GM12878 (cell line): Measurements from ENCODE around the gene CHCHD3. TPM values are rescaled to one million over a fixed set of nuclear protein-coding genes. Genes with fewer than 3 reads are reported as not detected.

Source experiments
- ATAC-seq: fragments of 200-7000 bp; cut with Tn5 transposase; 3 replicates; pipeline ENCODE4 v1.9.1; 2020; ENCODE audit warnings: mild to moderate bottlenecking, moderate library complexity
- BruUV-seq: library from RNA; stranded (reverse); fragments of 400-500 nt; replicated peaks from 2 replicates; lab custom pipeline; 2021; lab: Mats Ljungman, UMichigan
- CTCF ChIA-PET: fragments of 300-600 bp; sonication (Branson Sonifier 250); formaldehyde crosslinking; extraction: SDS; loops from one replicate; lab custom pipeline; 2021; ENCODE audit warnings: inconsistent platforms; lab: Yijun Ruan, JAX
- POLR2A ChIA-PET: fragments of 350-600 bp; formaldehyde crosslinking; extraction: SDS; loops from one replicate; lab custom pipeline; 2021; ENCODE audit warnings: inconsistent platforms; lab: Charles Lee
- RAD21 ChIA-PET: fragments of 300-600 bp; sonication (Branson Sonifier 250); formaldehyde crosslinking; loops from one replicate; lab custom pipeline; 2023; ENCODE audit warnings: antibody characterized with exemption; ENCODE audit not compliant: unreplicated experiment; lab: Charles Lee
- SMC1A ChIA-PET: fragments of 300-600 bp; sonication (Branson Sonifier 250); formaldehyde crosslinking; loops from one replicate; lab custom pipeline; 2023; ENCODE audit not compliant: unreplicated experiment, uncharacterized antibody; lab: Charles Lee
- DNase-seq: peaks from one replicate; pipeline ENCODE4 v3.0.0-alpha.2; 2011; ENCODE audit warnings: low read depth, low spot score
- FAIRE-seq: peaks from 3 replicates; lab custom pipeline; 2011; peaks lifted over from hg19 to GRCh38; lab: Jason Lieb, UNC
- H2AFZ ChIP-seq: 2 replicates; pipeline ENCODE4 v1.6.0; 2011; ENCODE audit warnings: low read depth, low read length, control low read depth; ENCODE audit not compliant: control insufficient read depth
- H3K27ac ChIP-seq: 2 replicates; pipeline ENCODE4 v1.5.1; 2011; ENCODE audit warnings: control low read depth; ENCODE audit not compliant: control insufficient read depth, insufficient read depth
- H3K27me3 ChIP-seq, 2 experiments: replicated peaks in 1 of 2; 2 replicates each; pipeline versions ENCODE4 v1.6.0 to v1.6.1; 2011; ENCODE audit warnings: low read length in 1 of 2; ENCODE audit not compliant: control insufficient read depth in 2 of 2, insufficient read depth in 2 of 2
- H3K36me3 ChIP-seq, 2 experiments: 2 replicates each; pipeline ENCODE4 v1.5.1; 2011; ENCODE audit warnings: low read length in 1 of 2; ENCODE audit not compliant: control insufficient read depth in 2 of 2, insufficient read depth in 2 of 2
- H3K4me1 ChIP-seq: 2 replicates; pipeline ENCODE4 v1.6.1; 2011; ENCODE audit warnings: mild to moderate bottlenecking, low read length, moderate library complexity, mixed read lengths; ENCODE audit not compliant: control insufficient read depth, insufficient read depth
- H3K4me2 ChIP-seq: 2 replicates; pipeline ENCODE4 v1.6.0; 2011; ENCODE audit warnings: control low read depth; ENCODE audit not compliant: control insufficient read depth, insufficient read depth
- H3K4me3 ChIP-seq: fragments of 200-600 bp; sonication (generic); 2 replicates; pipeline ENCODE4 v1.5.1; 2016
- H3K79me2 ChIP-seq: 2 replicates; pipeline ENCODE4 v1.6.0; 2011; ENCODE audit warnings: low read length; ENCODE audit not compliant: control insufficient read depth, insufficient read depth
- H3K9ac ChIP-seq: 2 replicates; pipeline ENCODE4 v1.8.0; 2011; ENCODE audit warnings: low read length, control low read depth, mixed read lengths; ENCODE audit not compliant: control insufficient read depth, insufficient read depth
- H3K9me3 ChIP-seq: replicated peaks from 3 replicates; pipeline ENCODE4 v1.5.1; 2011; ENCODE audit warnings: mild to moderate bottlenecking, low read length; ENCODE audit not compliant: control insufficient read depth, insufficient read depth
- H4K20me1 ChIP-seq: 2 replicates; pipeline ENCODE4 v1.6.0; 2011; ENCODE audit not compliant: control insufficient read depth, insufficient read depth
- ATF7 ChIP-seq: fragments of 450-650 bp; IDR thresholded peaks from 2 replicates; pipeline ENCODE4 v1.6.1; 2016; ENCODE audit warnings: low read depth, mild to moderate bottlenecking
- GABPA ChIP-seq: IDR thresholded peaks from 2 replicates; pipeline ENCODE4 v1.6.1; 2014; ENCODE audit warnings: antibody characterized with exemption, low read depth, mild to moderate bottlenecking, inconsistent platforms
- IKZF2 ChIP-seq, 2 experiments: fragments of 450-650 bp; IDR thresholded peaks; 2 replicates each; pipeline ENCODE4 v1.6.1; 2017; ENCODE audit warnings: mild to moderate bottlenecking in 2 of 2, moderate library complexity in 2 of 2
- LARP7 ChIP-seq: fragments of 450-650 bp; IDR thresholded peaks from 2 replicates; pipeline ENCODE4 v1.6.1; 2017; ENCODE audit warnings: mild to moderate bottlenecking
- MEF2B ChIP-seq: fragments of 450-650 bp; IDR thresholded peaks from 2 replicates; pipeline ENCODE4 v1.6.1; 2018; ENCODE audit warnings: mild to moderate bottlenecking, moderate library complexity; ENCODE audit not compliant: partially characterized antibody, poor library complexity, severe bottlenecking
- NR2C2 ChIP-seq: IDR thresholded peaks from 2 replicates; pipeline ENCODE4 v1.6.1; 2011; ENCODE audit warnings: borderline replicate concordance, low read depth; ENCODE audit not compliant: control insufficient read depth, insufficient read length
- NRF1 ChIP-seq: conservative IDR thresholded peaks from 2 replicates; pipeline ENCODE4 v1.6.1; 2011; ENCODE audit warnings: mild to moderate bottlenecking, low read depth, low read length, improper control_type of control experiment
- SIN3A ChIP-seq: IDR thresholded peaks from 2 replicates; pipeline ENCODE4 v1.6.1; 2012; ENCODE audit warnings: low read depth, low read length, improper control_type of control experiment
- SP1 ChIP-seq: IDR thresholded peaks from one replicate; pipeline ENCODE4 v1.6.1; 2011; ENCODE audit warnings: low read depth, low read length
- ZZZ3 ChIP-seq: IDR thresholded peaks from 2 replicates; pipeline ENCODE4 v1.6.1; 2011; ENCODE audit warnings: low read depth; ENCODE audit not compliant: control insufficient read depth, insufficient read length
- WGBS: methylation state at CpG from one replicate; pipeline ENCODE4 v1.1.6; 2016; ENCODE audit warnings: low lambda C conversion rate; ENCODE audit not compliant: insufficient replicate concordance, insufficient coverage; ENCODE audit errors: missing lambda C conversion rate; 5-methylcytosine and 5-hydroxymethylcytosine counted together
- in situ Hi-C: fragments of 300-500 bp; cut with MboI; formaldehyde crosslinking; loops from 9 replicates; pipeline ENCODE4 v1.14.3; 2018; ENCODE audit warnings: mixed read lengths
- intact Hi-C: fragments of 100-400 bp; cut with micrococcal nuclease; formaldehyde crosslinking; loops from one replicate; pipeline ENCODE4 v1.14.2; 2022; ENCODE audit not compliant: unreplicated experiment
- polyA plus RNA-seq, 11 experiments: library from polyadenylated mRNA; depleted of rRNA in 4 of 11; unstranded in 6 of 11; stranded (reverse) in 5 of 11; fragments of >200 nt; fragmentation: Nextera tagmentation in 4 of 11; fragmentation: Illumina TruSeq in 1 of 11; extraction: Ambion mirVana in 4 of 11; extraction: Trizol in 1 of 11; gene quantifications; 1 replicate in 1 of 11; 2 replicates in 10 of 11; pipeline versions ENCODE4 v1.2.1 to v1.2.3, GENCODE V29; 2011 to 2016; ENCODE audit warnings: inconsistent platforms in 2 of 11, missing spikeins in 2 of 11, low read depth in 1 of 11
- total RNA-seq, 4 experiments: library from RNA; depleted of rRNA in 3 of 4; stranded (reverse); fragments of >200 nt in 3 of 4; fragmentation: Illumina TruSeq in 1 of 4; extraction: Trizol in 1 of 4; gene quantifications; 2 replicates each; pipeline versions ENCODE4 v1.2.1 to v1.2.3, GENCODE V29; 2013 to 2021
- TF ChIP-seq, protein P1 (sequence below): fragments of 450-650 bp; IDR thresholded peaks from 2 replicates; pipeline ENCODE4 v1.6.1; 2014; ENCODE audit warnings: mild to moderate bottlenecking
- TF ChIP-seq, protein P2 (sequence below): fragments of 150-350 bp; IDR thresholded peaks from 2 replicates; pipeline ENCODE4 v1.6.1; 2014; ENCODE audit warnings: mild to moderate bottlenecking, low read depth, low read length

Gene CHCHD3
- total and polyA plus RNA-seq, 10 of the 15 experiments (the other 5 are each of a cell fraction or from before 2014, with no cell fraction given): 38.3 to 178 (median 96.2) TPM

DNA sequence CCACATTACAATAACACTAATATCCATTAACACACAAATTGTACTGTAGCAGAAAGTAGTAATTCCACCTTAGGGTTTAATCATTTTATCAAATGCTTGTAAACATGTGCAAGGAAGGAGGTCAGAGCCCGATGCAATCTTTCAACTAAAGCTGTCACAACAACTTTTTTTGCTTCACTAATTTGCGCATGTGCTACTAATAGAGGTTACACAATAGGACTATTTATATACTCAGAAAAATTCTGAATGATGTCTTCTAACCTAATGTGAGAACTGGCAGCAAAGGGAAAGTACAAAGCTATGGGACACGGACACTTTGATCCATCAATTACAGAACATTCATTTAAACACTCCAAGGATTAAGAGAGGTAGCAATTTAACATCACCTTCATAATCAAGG lies 244.4 kb downstream of the CHCHD3 start:
- no TSS peak for BruUV-seq
- Histone ChIP-seq H4K20me1 (no peaks in the 10 kb centered on the region), H3K79me2 (no peaks in the 10 kb centered on the region), H3K27me3 (no peaks in the 10 kb centered on the region), H3K4me2 (no peak overlapping the region), H3K27ac (no peak overlapping the region), H2AFZ (no peak overlapping the region), H3K4me1 (no peaks in the 10 kb centered on the region), H3K9ac (no peak overlapping the region), H3K9me3 (no peaks in the 10 kb centered on the region), H3K36me3 (peaks cover 0 to 4% of the 10 kb centered on the region in 2 experiments; a peak in 2 of 4 replicates), H3K4me3 (no peak overlapping the region)
- in situ Hi-C loops (no loop called here), intact Hi-C loops (no loop called here)
- ChIA-PET CTCF (no interaction called here), SMC1A (interaction anchor here (0.7 to 1.8 kb wide), 4 partner anchors 8 to 85 kb away, joined by 3 to 5 read pairs (median 3); no protein-coding TSS in a partner anchor), POLR2A (interaction anchor here (1.0 kb wide), 1 partner anchor 9 kb away, joined by 3 read pairs; no protein-coding TSS in a partner anchor), RAD21 (no interaction called here)
- WGBS: 99% methylated on average over 3 of the region's 3 CpGs
- ATAC-seq (no peak), DNase-seq (no peak), FAIRE-seq (no peak)
- TF ChIP-seq LARP7: no peak
- TF ChIP-seq NR2C2: no peak
- TF ChIP-seq ATF7: no peak
- no peak for TF ChIP-seq MEF2B
- TF ChIP-seq ZZZ3: no peak
- TF ChIP-seq, protein P1, sequence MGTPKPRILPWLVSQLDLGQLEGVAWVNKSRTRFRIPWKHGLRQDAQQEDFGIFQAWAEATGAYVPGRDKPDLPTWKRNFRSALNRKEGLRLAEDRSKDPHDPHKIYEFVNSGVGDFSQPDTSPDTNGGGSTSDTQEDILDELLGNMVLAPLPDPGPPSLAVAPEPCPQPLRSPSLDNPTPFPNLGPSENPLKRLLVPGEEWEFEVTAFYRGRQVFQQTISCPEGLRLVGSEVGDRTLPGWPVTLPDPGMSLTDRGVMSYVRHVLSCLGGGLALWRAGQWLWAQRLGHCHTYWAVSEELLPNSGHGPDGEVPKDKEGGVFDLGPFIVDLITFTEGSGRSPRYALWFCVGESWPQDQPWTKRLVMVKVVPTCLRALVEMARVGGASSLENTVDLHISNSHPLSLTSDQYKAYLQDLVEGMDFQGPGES: no peak
- no peak for TF ChIP-seq IKZF2 (IDR thresholded peaks at IDR 0.05)
- TF ChIP-seq SIN3A: no peak
- TF ChIP-seq GABPA: no peak
- no peak for TF ChIP-seq NRF1
- TF ChIP-seq, protein P2, sequence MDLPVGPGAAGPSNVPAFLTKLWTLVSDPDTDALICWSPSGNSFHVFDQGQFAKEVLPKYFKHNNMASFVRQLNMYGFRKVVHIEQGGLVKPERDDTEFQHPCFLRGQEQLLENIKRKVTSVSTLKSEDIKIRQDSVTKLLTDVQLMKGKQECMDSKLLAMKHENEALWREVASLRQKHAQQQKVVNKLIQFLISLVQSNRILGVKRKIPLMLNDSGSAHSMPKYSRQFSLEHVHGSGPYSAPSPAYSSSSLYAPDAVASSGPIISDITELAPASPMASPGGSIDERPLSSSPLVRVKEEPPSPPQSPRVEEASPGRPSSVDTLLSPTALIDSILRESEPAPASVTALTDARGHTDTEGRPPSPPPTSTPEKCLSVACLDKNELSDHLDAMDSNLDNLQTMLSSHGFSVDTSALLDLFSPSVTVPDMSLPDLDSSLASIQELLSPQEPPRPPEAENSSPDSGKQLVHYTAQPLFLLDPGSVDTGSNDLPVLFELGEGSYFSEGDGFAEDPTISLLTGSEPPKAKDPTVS: no peak
- TF ChIP-seq SP1: no peak
